A549 (cell line): ENCODE measurements around the gene BZW2.

ENCODE experiments used
- FOSL2 ChIP-seq, 2 experiments: fragments of 450-650 bp in 1 of 2; fragments of >200 bp in 1 of 2; sonication (Bioruptor Twin) in 1 of 2; formaldehyde crosslinking; IDR thresholded peaks; 2 replicates each; pipeline versions ENCODE4 v1.5.0 to v1.6.1; 2016 to 2020; ENCODE audit warnings: mild to moderate bottlenecking in 1 of 2, moderate library complexity in 1 of 2
- RARB ChIP-seq: fragments of 250-450 bp; sonication (Bioruptor Pico); IDR thresholded peaks from 2 replicates; pipeline ENCODE4 v1.8.0; 2021; ENCODE audit warnings: mild to moderate bottlenecking, moderate library complexity

- TF ChIP-seq FOSL2 (IDR thresholded peaks at IDR 0.05): no peak
- peak; percentile 33; the same call in 1 of the 2 replicates for TF ChIP-seq FOSL2 (CRISPR knock-in tag; IDR thresholded peaks at IDR 0.05)
- TF ChIP-seq RARB (CRISPR knock-in tag): no peak
Observed at GRCh38 chr7:16708980-16709379, 63.0 kb downstream of the BZW2 start.
